Endometrium (tissue), 2 donors: Measurements from ENCODE around the gene ODF4.
"Not testable (repeated sequence)": the region's sequence is repeated elsewhere in the genome, so short reads cannot be mapped to it uniquely, and the experiment has no call there.

ENCODE experiments used
- FAIRE-seq: peaks from 2 replicates; lab custom pipeline; 2012; peaks lifted over from hg19 to GRCh38; lab: Jason Lieb, UNC
- donor health status: control.
- donor health status: control.

Gene ODF4

GRCh38 chr17:8369944-8370343 is 30.3 kb downstream of the ODF4 start:
- no peak for FAIRE-seq

GRCh38 chr17:8371786-8372185 is 32.1 kb downstream of the ODF4 start:
- no peak for FAIRE-seq

DNA sequence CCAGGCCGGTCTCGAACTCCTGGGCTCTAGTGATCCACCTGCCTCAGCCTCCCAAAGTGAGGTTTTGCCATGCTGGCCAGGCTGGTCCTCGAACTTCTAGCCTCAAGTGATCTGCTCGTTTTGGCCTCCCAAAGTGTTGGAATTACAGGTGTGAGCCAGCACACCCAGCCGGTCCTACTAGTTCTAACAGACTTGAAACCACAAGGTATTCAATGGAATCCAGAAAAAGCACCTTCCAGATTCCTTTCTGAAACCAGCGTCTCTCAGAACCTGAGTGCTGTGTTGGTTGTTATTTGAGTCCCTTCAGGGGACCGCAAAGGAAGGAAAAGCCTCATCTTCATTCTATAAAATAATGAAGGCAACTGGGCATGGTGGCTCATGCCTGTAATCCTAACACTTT is 32.8 kb downstream of the ODF4 start:
- no peak for FAIRE-seq

DNA sequence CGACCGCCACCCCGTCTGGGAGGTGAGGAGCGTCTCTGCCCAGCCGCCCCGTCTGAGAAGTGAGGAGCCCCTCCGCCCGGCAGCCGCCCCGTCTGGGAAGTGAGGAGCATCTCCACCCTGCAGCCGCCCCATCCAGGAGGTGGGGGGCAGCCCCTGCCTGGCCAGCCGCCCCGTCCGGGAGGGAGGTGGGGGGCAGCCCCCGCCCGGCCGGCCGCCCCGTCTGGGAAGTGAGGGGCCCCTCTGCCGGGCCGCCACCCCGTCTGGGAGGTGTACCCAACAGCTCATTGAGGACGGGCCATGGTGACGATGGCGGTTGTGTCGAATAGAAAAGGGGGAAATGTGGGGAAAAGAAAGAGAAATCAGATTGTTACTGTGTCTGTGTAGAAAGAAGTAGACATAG is 34.2 kb downstream of the ODF4 start:
- FAIRE-seq, result not testable (repeated sequence)

DNA sequence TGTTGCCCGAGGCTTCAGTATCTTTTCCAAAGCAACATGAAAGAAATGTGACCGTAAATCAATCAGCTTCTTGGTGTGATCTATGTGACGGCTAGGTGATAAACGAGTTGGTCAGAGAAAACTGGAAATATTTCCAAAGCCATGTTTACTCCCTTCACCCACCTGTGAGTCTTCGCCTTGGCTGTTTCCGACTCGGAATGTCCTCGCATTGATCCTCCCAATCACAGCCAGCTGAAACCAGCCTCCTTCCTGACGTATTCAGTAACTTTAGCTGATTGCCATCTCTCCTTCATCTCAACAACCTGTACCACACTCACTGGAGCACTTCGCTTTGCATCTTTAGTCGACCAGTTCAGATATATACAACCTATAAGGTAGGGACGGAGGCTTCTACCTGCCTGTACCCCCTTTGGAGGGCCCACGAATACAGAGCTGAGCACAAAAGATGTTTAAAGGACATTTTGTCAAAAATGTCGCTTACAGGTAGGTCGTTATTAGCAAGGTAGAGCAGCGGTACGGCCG is 36.2 kb downstream of the ODF4 start:
- FAIRE-seq, result no peak

DNA sequence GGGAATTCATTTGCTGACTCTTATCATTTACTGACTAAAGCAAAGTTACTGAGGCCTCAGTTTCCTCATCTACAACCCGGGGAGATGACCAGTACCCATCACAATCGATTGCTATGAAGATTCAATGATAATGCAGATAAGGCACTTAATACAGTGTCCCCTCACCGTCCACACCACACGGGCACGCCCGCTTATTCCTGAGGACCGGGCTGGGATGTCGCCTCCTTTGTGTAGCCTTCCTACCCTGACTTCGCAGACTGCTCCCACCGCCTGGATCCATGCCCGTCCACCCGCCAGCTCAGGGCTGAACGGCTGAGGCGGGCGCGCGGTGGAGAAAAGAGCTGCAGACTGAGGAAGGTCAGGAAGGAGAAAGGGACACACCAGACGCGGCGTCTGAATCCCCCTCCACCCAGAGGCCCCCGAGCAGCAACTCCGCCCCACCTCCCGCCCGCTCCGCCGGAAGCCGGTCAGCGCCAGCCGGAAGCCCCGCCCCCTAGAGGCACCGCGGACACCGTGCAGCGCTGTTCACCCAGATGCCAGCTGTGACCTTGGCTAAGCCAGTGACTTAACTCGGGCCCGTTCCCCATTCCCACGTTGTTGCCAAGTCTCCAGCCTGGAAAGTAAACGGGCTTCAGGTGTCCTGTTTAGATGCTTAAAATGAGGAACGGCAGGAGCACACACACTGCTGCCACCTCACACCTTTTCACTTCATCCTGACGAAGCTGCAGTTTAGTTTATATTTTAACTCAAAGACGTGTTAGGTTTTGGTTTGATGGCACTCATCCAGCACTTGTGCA is 36.8 kb downstream of the ODF4 start, which contains the start of gene KRABD2:
KRABD2 (minus strand) TSS at position 434 of the 797 bp plus-strand sequence.
- no peak for FAIRE-seq

DNA sequence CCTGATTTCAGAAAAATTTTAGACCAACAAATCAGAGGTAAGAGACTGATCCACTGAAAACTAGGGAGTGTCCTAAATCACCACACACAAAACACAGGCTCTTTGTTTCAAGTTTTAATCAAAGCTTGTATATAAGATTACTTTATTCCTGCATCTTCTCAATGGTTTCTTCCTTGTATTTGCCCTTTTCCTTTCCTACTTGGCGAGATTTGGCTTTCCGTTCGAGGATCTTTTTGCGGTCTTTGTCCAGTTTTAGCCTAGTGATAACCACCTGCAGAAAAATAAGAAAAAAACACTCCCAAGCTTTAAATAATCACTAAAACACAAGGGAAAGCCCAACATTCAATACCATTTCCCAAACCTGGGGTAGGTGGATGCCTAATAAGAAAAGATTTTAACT is 37.8 kb downstream of the ODF4 start:
- FAIRE-seq, result no peak

DNA sequence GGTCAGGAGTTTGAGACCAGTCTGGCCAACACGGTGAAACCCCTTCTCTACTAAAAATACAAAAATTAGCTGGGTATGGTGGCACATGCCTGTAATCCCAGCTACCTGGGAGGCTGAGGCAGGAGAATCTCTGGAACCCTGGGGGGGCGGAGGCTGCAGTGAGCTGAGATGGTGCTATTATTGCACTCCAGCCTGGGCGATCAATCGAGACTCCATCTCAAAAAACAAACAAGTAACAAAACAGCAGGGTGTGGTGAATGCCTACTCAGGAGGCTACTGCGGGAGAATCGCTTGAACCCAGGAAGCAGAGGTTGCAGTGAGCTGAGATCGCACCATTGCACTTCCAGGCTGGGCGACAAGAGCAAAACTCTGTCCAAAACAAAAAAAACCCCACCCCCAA is 38.5 kb downstream of the ODF4 start:
- FAIRE-seq, result not testable (repeated sequence)

DNA sequence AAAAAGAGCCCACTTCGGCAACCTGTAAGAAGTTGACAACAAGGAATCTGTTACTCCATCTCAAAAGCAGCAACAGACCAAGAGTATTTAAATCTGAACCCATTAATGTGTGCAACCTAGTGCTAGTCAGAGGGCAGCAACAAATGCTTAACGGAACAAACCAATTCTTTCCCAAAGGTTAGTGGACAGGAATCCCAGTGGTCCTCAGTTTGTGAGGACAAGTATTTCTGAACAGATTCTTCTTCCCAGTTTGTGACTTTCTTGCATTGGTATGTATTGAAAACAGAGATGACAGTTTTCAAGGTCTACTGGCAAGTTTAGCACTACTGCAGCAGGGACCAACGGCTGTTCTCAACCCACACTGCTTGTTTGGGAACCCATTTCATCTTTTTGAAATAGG is 40.4 kb downstream of the ODF4 start:
- FAIRE-seq, result no peak

GRCh38 chr17:8382052-8382879 is 42.6 kb downstream of the ODF4 start:
- no peak for FAIRE-seq

DNA sequence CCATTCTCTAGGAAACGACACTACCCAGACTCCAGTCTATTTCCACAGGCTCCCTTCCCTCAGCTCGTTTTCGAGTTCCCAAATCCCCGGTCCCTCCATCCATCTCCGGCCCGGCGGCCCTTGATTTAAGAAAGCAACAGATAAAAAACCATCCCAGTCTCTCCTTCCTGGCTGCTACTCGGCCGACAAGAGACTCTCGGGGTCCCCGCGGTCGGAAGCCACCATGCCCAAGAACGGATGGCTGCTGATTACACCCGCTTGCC is 43.2 kb downstream of the ODF4 start:
- no peak for FAIRE-seq

DNA sequence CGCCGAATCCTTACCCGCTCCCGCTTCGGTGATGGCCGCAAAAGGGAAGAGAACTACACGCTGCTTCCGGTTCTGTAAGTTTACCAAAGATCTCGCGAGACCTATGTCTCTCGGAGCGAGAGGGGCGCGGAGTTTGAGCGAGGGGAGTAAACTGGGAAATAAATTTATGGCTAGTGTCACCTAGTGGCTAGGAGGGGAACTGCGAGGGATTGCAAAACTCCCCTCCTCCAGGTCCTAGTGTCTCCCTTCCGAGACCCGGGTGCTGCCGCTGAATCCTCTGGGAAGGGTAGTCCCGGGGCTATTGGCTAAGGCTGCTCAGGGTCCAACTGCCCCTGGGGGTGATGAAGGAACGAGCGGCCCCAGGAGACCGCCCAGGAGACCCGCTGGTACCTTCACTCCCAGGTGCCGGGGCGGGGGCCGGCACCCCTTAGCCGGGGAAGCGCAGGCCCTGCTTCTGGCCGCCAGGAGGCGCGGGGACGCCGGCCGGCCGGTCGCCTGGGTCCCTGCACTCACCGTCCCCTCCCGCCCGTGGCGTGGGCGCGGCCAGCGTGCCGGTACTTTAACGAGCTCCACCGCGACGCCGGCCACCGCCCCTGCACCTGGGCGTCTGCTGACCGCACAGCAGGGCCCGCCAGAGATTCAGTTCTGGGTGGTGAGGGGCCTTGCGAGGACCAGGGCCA is 43.6 kb downstream of the ODF4 start, which contains the start of gene RPL26:
RPL26 (minus strand) TSS at position 51 of the 680 bp plus-strand sequence. CDS start 883 bp downstream, outside the sequence.
- peak; percentile 93 for FAIRE-seq

GRCh38 chr17:8384801-8385378 is 45.2 kb downstream of the ODF4 start:
- FAIRE-seq, result no peak

GRCh38 chr17:8386841-8387240 is 47.2 kb downstream of the ODF4 start:
- no peak for FAIRE-seq

GRCh38 chr17:8387914-8388651 is 48.4 kb downstream of the ODF4 start:
- FAIRE-seq, result no peak

DNA sequence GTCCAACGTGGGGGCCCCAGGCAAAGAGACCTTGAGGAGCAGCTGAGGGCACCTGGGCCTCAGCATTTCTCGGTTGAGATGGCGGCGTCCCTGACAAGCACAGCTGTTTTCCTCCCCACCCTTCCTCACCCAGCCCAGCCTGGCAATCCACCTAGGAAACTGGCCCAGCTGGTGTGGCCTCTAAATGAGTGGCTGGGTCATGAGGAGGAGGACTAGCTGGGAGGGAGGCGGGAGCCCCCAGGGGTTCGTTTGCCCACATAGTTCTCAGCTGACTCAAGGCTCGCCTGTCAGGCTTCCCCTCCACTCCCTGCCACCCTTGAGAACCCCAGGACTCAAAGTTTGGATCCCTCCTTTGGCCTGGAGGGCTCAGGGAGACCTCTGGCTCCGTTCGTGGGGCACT is 52.1 kb downstream of the ODF4 start:
- no peak for FAIRE-seq

GRCh38 chr17:8392274-8392673 is 52.6 kb downstream of the ODF4 start:
- FAIRE-seq, result no peak

GRCh38 chr17:8392674-8393469 is 53.2 kb downstream of the ODF4 start:
- no peak for FAIRE-seq

GRCh38 chr17:8393470-8394231 is 54.0 kb downstream of the ODF4 start:
- FAIRE-seq, result no peak

DNA sequence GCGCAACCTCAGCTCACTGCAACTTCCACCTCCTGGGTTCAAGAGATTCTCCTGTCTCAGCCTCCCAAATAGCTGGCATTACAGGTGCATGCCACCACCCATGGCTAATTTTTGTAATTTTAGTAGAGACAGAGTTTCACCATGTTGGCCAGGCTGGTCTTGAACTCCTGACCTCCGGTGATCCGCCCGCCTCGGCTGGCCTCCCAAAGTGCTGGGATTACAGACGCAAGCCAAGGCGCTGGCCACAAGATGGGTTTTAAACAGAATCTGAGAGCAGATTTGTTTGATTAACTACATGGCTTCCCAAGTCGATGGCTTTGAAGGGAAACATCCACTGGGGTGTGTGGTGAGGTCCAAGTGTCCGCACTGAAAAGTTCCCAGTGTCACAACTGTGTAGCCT is 54.9 kb downstream of the ODF4 start:
- not testable (repeated sequence) for FAIRE-seq
